Activated CD8-positive, alpha-beta T cell treated with anti-CD3 and anti-CD28 coated beads for 36 hours (primary cell): ENCODE measurements around the gene MANF. TPM values are rescaled to one million over a fixed set of nuclear protein-coding genes. Genes with fewer than 3 reads are reported as not detected.

Experiments used
- ATAC-seq: fragments of 200-7000 bp; cut with Tn5 transposase; one replicate; pipeline ENCODE4 v1.10.0; 2021; ENCODE audit warnings: mild to moderate bottlenecking, moderate library complexity
- CTCF ChIA-PET: fragments of 350-600 bp; sonication (Branson Sonifier 250); formaldehyde crosslinking; loops from one replicate; lab custom pipeline; 2021; ENCODE audit warnings: antibody characterized with exemption; lab: Charles Lee
- POLR2A ChIA-PET: fragments of 350-600 bp; sonication (Branson Sonifier 250); formaldehyde crosslinking; loops from one replicate; lab custom pipeline; 2021; ENCODE audit warnings: antibody characterized with exemption; lab: Charles Lee
- DNase-seq: peaks from one replicate; pipeline ENCODE4 v3.0.0-alpha.2; 2020
- H3K27ac Mint-ChIP-seq: one replicate; pipeline ENCODE4 v1.8.0; 2021; ENCODE audit warnings: mild to moderate bottlenecking, mixed read lengths
- H3K27me3 Mint-ChIP-seq: one replicate; pipeline ENCODE4 v1.8.0; 2021; ENCODE audit warnings: mixed read lengths
- H3K36me3 Mint-ChIP-seq: one replicate; pipeline ENCODE4 v1.8.0; 2021; ENCODE audit warnings: low read depth, mixed read lengths
- H3K4me1 Mint-ChIP-seq: one replicate; pipeline ENCODE4 v1.8.0; 2021; ENCODE audit warnings: low read depth, mixed read lengths
- H3K4me3 Mint-ChIP-seq: one replicate; pipeline ENCODE4 v1.8.0; 2021; ENCODE audit warnings: mild to moderate bottlenecking, moderate library complexity, mixed read lengths
- H3K9me3 Mint-ChIP-seq: one replicate; pipeline ENCODE4 v1.8.0; 2021; ENCODE audit warnings: mixed read lengths
- intact Hi-C: fragments of 100-400 bp; cut with micrococcal nuclease; formaldehyde crosslinking; loops from one replicate; pipeline ENCODE4 v1.10.0; 2022
- total RNA-seq, 2 experiments: library from RNA; stranded (reverse); gene quantifications; one replicate each; pipeline ENCODE4 v1.2.3, GENCODE V29; 2021
- TF ChIP-seq, protein P1 (sequence below): fragments of 200-600 bp; IDR thresholded peaks from one replicate; pipeline ENCODE4 v1.8.0; 2022; ENCODE audit warnings: antibody characterized with exemption, mild to moderate bottlenecking

Gene MANF
- total RNA-seq, 2 experiments from 2014 or later, result 107 to 109 TPM

DNA sequence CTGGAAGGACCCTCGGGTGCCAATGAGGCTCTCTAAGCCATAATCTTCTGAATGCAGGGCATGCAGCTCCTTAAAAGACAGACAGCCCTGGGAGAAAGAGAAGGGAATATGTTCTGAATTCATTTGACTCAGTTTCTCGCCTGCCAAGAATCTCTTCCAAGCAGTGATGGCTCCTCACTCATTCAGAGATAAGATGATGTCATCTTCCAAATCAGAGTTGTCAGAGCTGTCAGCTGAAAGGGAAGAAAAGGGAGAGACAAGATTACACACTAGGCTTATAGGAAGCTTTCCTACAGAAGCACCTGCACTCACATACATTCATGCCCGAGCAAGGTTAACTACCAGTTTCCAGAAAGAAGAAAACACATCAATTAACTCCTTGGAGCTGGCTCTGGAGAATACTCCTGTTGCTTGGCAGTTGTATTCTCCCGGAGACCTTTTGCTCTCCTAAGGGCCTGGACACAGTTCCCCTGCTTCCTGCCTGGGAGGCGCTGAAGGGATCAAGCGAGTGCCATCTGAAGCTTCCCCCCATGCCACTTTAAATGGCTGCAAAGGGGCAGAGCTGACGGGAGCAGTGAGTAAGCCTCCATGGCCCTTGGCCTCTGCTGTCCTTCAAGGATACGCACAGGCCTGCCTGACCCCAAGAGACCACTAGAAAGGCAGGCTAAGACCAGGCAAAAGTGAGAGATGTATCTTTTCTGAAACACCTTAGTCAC lies 13.7 kb downstream of the MANF start:
- Mint-ChIP-seq H3K36me3 (peaks cover 55% of the 10 kb centered on the region), H3K9me3 (no peaks in the 10 kb centered on the region), H3K27ac (peak overlapping the region; percentile 40), H3K4me1 (peaks cover 31% of the 10 kb centered on the region), H3K27me3 (no peaks in the 10 kb centered on the region), H3K4me3 (no peak overlapping the region)
- ATAC-seq (no peak), DNase-seq (no peak)
- POLR2A ChIA-PET, result interaction anchor here (1.8 kb wide), 1 partner anchor 13 kb away, joined by 7 read pairs; the partner anchor contains the start of gene MANF
- CTCF ChIA-PET, result interaction anchor here (1.5 kb wide), 1 partner anchor 36 kb away, joined by 5 read pairs; no protein-coding TSS in a partner anchor
- TF ChIP-seq, protein P1, sequence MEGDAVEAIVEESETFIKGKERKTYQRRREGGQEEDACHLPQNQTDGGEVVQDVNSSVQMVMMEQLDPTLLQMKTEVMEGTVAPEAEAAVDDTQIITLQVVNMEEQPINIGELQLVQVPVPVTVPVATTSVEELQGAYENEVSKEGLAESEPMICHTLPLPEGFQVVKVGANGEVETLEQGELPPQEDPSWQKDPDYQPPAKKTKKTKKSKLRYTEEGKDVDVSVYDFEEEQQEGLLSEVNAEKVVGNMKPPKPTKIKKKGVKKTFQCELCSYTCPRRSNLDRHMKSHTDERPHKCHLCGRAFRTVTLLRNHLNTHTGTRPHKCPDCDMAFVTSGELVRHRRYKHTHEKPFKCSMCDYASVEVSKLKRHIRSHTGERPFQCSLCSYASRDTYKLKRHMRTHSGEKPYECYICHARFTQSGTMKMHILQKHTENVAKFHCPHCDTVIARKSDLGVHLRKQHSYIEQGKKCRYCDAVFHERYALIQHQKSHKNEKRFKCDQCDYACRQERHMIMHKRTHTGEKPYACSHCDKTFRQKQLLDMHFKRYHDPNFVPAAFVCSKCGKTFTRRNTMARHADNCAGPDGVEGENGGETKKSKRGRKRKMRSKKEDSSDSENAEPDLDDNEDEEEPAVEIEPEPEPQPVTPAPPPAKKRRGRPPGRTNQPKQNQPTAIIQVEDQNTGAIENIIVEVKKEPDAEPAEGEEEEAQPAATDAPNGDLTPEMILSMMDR, result no peak
- intact Hi-C loops, result no loop called here

- CTCF ChIA-PET, result interaction anchor here (1.5 kb wide), 1 partner anchor 34 kb away, joined by 5 read pairs; no protein-coding TSS in a partner anchor
- intact Hi-C loops, result no loop called here
- H3K27me3 Mint-ChIP-seq, result no peaks in the 10 kb centered on the region
- H3K9me3 Mint-ChIP-seq, result no peaks in the 10 kb centered on the region
- POLR2A ChIA-PET, result no interaction called here
- peak overlapping the region; percentile 65 for H3K27ac Mint-ChIP-seq
- H3K4me3 Mint-ChIP-seq, result no peak overlapping the region
- H3K36me3 Mint-ChIP-seq, result peaks cover 44% of the 10 kb centered on the region
- DNase-seq, result no peak
- ATAC-seq, result no peak
- TF ChIP-seq, protein P1, result no peak
- peaks cover 25% of the 10 kb centered on the region for H3K4me1 Mint-ChIP-seq
Measured at GRCh38 chr3:51400166-51400565, 15.1 kb downstream of the MANF start.

- peaks cover 17% of the 10 kb centered on the region for H3K4me1 Mint-ChIP-seq
- intact Hi-C loops, result no loop called here
- H3K4me3 Mint-ChIP-seq, result no peak overlapping the region
- ATAC-seq (no peak), DNase-seq (no peak)
- CTCF ChIA-PET, result interaction anchor here (1.0 to 1.3 kb wide), 2 partner anchors 33 to 97 kb away, joined by 3 read pairs; no protein-coding TSS in a partner anchor
- POLR2A ChIA-PET, result interaction anchor here (1.3 kb wide), 1 partner anchor 13 kb away, joined by 3 read pairs; no protein-coding TSS in a partner anchor
- H3K27ac Mint-ChIP-seq, result peak overlapping the region; percentile 43
- peaks cover 36% of the 10 kb centered on the region for H3K36me3 Mint-ChIP-seq
- no peaks in the 10 kb centered on the region for H3K27me3 Mint-ChIP-seq
- H3K9me3 Mint-ChIP-seq, result no peaks in the 10 kb centered on the region
- TF ChIP-seq, protein P1, result no peak
Measured at GRCh38 chr3:51401735-51402134, 16.6 kb downstream of the MANF start.

DNA sequence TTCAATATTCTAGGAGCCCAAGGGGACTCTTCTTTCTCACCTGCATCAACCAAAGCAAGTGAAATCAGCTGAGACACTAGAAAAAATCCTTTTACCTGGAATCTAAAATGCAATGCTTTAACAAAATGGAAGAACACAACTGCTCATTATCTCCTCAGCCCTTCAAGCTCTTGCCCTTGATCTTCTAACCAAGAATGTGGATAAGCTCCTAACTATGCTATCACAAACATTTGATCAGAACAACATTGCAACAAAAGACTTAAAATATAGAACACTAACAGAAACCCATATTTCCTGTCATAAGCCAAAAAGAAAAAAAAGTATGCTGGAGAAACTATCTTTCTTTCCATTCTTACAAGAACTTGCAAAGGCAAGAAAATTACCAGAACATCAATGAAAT lies 18.6 kb downstream of the MANF start:
- H3K27me3 Mint-ChIP-seq, result no peaks in the 10 kb centered on the region
- CTCF ChIA-PET, result interaction anchor here (1.4 to 1.7 kb wide), 2 partner anchors 13 to 31 kb away, joined by 3 to 6 read pairs; partner anchors contain the start of gene RBM15B

More for the DNA sequence above, 18.6 kb downstream of the MANF start:
- DNase-seq (no peak), ATAC-seq (no peak)
- intact Hi-C loops, result no loop called here
- peak overlapping the region; percentile 80 for H3K27ac Mint-ChIP-seq
- H3K4me1 Mint-ChIP-seq, result peaks cover 12% of the 10 kb centered on the region
- TF ChIP-seq, protein P1, result no peak
- H3K4me3 Mint-ChIP-seq, result no peak overlapping the region
- H3K9me3 Mint-ChIP-seq, result no peaks in the 10 kb centered on the region
- peaks cover 36% of the 10 kb centered on the region for H3K36me3 Mint-ChIP-seq
- POLR2A ChIA-PET, result interaction anchor here (1.4 kb wide), 1 partner anchor 10 kb away, joined by 3 read pairs; no protein-coding TSS in a partner anchor
